Measurements from ENCODE around the gene ZC3H7A. TPM values are rescaled to one million over a fixed set of nuclear protein-coding genes. Genes with fewer than 3 reads are reported as not detected.
A peak's percentile ranks its signal among the peaks of the same experiment; 100 is the strongest.

Gene ZC3H7A
- total and polyA plus RNA-seq, 4 donors = 12.4 to 37.7 (median 24.7) TPM

DNA sequence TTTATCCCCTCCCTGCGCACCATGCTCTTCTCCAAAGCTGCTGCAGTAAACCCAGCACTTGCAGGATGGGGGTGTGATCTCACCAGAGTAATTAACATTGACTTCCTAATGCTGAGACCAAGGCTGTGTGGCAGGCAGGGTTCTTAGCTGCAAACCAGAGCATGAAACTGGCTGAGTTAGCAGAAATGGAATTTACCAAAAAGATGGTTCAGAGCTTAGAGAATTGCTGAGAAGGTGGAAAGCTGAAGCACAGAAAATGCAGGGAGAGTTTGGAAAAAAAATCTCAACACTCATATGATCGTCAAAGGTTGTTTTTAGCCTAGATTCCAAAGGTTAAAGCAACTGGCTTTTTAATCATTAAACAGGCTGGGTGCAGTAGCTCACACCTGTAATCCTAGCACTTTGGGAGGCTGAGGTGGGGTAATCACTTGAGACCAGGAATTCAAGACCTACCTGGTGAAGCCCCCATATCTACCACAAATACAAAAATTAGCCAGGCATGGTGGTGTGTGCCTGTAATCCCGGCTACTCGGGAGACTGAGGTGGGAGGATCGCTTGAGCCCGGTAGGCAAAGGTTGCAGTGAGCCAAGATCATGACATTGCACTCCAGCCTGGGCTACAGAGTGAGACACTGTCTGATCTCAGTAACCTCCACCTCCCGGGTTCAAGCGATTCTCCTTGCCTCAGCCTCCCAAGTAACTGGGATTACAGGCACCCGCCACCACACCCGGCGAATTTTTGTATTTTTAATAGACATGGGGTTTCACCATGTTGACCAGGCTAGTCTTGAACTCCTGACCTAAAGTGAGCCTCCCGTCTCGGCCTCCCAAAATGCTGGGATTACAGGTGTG is 48.4 kb downstream of the ZC3H7A start:
- Histone ChIP-seq H3K27me3 (ENCODE audit: control insufficient read depth in 4 of 4, insufficient read depth in 4 of 4, low read length in 3 of 4) (no peaks in the 10 kb centered on the region), H3K4me3 (ENCODE audit: low read depth in 1 of 3, low read length in 3 of 3) (no peak overlapping the region), H3K9me3 (ENCODE audit: control insufficient read depth in 4 of 4, low read length in 3 of 4) (no peaks in the 10 kb centered on the region), H3K36me3 (ENCODE audit: control insufficient read depth in 4 of 4, insufficient read depth in 3 of 4, low read depth in 1 of 4, low read length in 3 of 4) (peaks cover 3 to 23% (median 20%) of the 10 kb centered on the region in 4 donors), H3K4me1 (ENCODE audit: control insufficient read depth in 4 of 4, insufficient read depth in 4 of 4, low read length in 3 of 4) (peaks cover 5 to 49% (median 27%) of the 10 kb centered on the region in 4 donors), H3K9ac (ENCODE audit: low read depth in 1 of 2, low read length in 2 of 2) (peak overlapping the region; percentile 62 to 88), H3K27ac (ENCODE audit: low read depth in 1 of 2, low read length in 2 of 2) (peak overlapping the region; percentile 94 to 95)
- WGBS = 52% methylated on average over 13 of the region's 13 CpGs
- DNase-seq (ENCODE audit: low spot score) = no peak
- TF ChIP-seq, protein P1, sequence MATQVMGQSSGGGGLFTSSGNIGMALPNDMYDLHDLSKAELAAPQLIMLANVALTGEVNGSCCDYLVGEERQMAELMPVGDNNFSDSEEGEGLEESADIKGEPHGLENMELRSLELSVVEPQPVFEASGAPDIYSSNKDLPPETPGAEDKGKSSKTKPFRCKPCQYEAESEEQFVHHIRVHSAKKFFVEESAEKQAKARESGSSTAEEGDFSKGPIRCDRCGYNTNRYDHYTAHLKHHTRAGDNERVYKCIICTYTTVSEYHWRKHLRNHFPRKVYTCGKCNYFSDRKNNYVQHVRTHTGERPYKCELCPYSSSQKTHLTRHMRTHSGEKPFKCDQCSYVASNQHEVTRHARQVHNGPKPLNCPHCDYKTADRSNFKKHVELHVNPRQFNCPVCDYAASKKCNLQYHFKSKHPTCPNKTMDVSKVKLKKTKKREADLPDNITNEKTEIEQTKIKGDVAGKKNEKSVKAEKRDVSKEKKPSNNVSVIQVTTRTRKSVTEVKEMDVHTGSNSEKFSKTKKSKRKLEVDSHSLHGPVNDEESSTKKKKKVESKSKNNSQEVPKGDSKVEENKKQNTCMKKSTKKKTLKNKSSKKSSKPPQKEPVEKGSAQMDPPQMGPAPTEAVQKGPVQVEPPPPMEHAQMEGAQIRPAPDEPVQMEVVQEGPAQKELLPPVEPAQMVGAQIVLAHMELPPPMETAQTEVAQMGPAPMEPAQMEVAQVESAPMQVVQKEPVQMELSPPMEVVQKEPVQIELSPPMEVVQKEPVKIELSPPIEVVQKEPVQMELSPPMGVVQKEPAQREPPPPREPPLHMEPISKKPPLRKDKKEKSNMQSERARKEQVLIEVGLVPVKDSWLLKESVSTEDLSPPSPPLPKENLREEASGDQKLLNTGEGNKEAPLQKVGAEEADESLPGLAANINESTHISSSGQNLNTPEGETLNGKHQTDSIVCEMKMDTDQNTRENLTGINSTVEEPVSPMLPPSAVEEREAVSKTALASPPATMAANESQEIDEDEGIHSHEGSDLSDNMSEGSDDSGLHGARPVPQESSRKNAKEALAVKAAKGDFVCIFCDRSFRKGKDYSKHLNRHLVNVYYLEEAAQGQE (IDR thresholded peaks at IDR 0.05) = peak; percentile 92
- TF ChIP-seq EGR1 (IDR thresholded peaks at IDR 0.05; ENCODE audit: low read depth in 2 of 2) (peak in 1 of 2 donors; percentile 41), RXRA (IDR thresholded peaks at IDR 0.05) (peak; percentile 74 to 77), FOXA2 (IDR thresholded peaks at IDR 0.05) (peak; percentile 14), HNF4A (conservative IDR thresholded peaks at IDR 0.05) (peak; percentile 94 to 95), JUND (IDR thresholded peaks at IDR 0.05) (peak; percentile 18 to 33), RAD21 (IDR thresholded peaks at IDR 0.05) (peak in 1 of 2 donors; percentile 26), SP1 (IDR thresholded peaks at IDR 0.05) (peak; percentile 98), GABPA (IDR thresholded peaks at IDR 0.05 in 1 of 2, conservative IDR thresholded peaks at IDR 0.05 in 1 of 2) (no peak), YY1 (IDR thresholded peaks at IDR 0.05) (peak; percentile 43), HNF4G (IDR thresholded peaks at IDR 0.05) (peak; percentile 74), FOXA1 (IDR thresholded peaks at IDR 0.05) (peak; percentile 20), TAF1 (conservative IDR thresholded peaks at IDR 0.05) (no peak), NR2F2 (IDR thresholded peaks at IDR 0.05) (peak; percentile 50)
- TF ChIP-seq, protein P2, sequence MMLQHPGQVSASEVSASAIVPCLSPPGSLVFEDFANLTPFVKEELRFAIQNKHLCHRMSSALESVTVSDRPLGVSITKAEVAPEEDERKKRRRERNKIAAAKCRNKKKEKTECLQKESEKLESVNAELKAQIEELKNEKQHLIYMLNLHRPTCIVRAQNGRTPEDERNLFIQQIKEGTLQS (IDR thresholded peaks at IDR 0.05) = no peak
- TF ChIP-seq, protein P3, sequence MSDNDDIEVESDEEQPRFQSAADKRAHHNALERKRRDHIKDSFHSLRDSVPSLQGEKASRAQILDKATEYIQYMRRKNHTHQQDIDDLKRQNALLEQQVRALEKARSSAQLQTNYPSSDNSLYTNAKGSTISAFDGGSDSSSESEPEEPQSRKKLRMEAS (IDR thresholded peaks at IDR 0.05) = no peak
- TF ChIP-seq, protein P4, sequence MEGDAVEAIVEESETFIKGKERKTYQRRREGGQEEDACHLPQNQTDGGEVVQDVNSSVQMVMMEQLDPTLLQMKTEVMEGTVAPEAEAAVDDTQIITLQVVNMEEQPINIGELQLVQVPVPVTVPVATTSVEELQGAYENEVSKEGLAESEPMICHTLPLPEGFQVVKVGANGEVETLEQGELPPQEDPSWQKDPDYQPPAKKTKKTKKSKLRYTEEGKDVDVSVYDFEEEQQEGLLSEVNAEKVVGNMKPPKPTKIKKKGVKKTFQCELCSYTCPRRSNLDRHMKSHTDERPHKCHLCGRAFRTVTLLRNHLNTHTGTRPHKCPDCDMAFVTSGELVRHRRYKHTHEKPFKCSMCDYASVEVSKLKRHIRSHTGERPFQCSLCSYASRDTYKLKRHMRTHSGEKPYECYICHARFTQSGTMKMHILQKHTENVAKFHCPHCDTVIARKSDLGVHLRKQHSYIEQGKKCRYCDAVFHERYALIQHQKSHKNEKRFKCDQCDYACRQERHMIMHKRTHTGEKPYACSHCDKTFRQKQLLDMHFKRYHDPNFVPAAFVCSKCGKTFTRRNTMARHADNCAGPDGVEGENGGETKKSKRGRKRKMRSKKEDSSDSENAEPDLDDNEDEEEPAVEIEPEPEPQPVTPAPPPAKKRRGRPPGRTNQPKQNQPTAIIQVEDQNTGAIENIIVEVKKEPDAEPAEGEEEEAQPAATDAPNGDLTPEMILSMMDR (IDR thresholded peaks at IDR 0.05; ENCODE audit: low read depth, low read length, missing input control) = no peak
- TF ChIP-seq, protein P5, sequence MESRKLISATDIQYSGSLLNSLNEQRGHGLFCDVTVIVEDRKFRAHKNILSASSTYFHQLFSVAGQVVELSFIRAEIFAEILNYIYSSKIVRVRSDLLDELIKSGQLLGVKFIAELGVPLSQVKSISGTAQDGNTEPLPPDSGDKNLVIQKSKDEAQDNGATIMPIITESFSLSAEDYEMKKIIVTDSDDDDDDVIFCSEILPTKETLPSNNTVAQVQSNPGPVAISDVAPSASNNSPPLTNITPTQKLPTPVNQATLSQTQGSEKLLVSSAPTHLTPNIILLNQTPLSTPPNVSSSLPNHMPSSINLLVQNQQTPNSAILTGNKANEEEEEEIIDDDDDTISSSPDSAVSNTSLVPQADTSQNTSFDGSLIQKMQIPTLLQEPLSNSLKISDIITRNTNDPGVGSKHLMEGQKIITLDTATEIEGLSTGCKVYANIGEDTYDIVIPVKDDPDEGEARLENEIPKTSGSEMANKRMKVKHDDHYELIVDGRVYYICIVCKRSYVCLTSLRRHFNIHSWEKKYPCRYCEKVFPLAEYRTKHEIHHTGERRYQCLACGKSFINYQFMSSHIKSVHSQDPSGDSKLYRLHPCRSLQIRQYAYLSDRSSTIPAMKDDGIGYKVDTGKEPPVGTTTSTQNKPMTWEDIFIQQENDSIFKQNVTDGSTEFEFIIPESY (IDR thresholded peaks at IDR 0.05) = peak; percentile 58
